GM19463 (cell line): Measurements from ENCODE around the gene PEAK3.

Source experiments
- ATAC-seq: cut with Tn5 transposase; IDR thresholded peaks from one replicate; pipeline ENCODE4 v1.9.1; 2021; ENCODE audit warnings: mild to moderate bottlenecking, moderate library complexity; ENCODE audit not compliant: unreplicated experiment

Gene PEAK3

GRCh38 chr19:2226051-2226839 lies 55.7 kb downstream of the PEAK3 start:
- ATAC-seq: no peak

DNA sequence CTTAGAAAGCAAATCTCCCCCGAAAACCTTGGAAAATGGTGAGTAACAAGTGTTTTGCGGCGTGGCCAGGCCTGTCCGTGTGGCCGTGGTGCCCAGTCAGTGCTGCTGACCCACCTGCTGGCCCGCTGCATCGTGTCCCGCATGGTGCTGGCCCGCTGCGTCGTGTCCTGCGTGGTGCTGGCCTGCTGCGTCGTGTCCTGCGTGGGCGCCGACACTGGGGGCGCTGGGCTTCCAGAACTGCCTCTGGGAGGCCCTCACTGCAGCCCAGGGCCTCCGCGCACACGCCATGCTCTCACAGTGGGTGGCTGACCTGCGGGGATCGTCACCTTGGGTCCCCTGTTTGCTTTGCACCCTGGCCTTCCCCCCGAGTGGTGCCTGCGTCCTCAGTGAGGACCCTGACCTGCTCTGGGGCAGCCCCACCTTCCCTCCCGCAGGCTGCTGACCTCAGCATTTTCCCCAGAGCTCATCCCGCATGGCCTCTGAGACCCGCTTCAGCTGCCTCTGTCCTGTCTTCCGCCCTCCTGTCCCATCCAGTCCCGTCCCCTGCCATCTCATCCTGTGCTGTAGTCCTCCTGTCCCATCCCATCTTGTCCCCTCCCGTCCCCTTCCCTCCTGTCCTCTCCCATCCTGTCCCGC lies 56.4 kb downstream of the PEAK3 start:
- no peak for ATAC-seq

DNA sequence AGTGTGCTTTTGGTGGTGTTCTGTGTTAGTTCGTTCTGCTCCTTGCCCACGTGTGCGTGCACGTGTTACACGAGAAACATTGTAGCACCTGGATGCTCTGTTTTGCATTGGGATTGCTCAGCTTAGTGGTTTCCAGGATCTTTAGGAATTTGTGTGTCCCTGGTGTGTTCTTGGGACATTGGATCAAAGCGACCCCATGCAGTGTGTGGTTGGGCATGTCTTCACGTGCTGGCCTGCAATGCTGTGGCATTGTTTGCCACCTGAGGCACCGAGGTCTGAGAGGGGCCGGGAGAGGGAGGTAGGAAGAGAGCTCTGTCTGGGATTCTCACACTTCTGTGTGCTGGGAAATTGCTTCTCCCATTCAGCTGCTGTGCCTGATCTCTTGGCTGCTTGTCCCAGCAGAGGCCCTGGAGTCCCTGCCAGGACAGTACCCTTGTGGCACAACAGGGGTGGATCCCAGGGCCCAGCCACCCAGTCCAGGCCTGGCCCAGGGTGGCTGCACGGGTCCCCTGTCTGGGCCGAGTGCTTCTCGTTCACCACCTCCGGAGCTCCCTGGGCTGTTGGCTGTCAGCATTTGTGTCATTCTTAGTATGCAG lies 57.1 kb downstream of the PEAK3 start:
- no peak for ATAC-seq
